ENCODE data around the gene HOXB1. TPM values are rescaled to one million over a fixed set of nuclear protein-coding genes. Genes with fewer than 3 reads are reported as not detected.

The HOXB1 gene
- total and polyA plus RNA-seq, 4 donors, result 0.63 TPM; not detected in 3

DNA sequence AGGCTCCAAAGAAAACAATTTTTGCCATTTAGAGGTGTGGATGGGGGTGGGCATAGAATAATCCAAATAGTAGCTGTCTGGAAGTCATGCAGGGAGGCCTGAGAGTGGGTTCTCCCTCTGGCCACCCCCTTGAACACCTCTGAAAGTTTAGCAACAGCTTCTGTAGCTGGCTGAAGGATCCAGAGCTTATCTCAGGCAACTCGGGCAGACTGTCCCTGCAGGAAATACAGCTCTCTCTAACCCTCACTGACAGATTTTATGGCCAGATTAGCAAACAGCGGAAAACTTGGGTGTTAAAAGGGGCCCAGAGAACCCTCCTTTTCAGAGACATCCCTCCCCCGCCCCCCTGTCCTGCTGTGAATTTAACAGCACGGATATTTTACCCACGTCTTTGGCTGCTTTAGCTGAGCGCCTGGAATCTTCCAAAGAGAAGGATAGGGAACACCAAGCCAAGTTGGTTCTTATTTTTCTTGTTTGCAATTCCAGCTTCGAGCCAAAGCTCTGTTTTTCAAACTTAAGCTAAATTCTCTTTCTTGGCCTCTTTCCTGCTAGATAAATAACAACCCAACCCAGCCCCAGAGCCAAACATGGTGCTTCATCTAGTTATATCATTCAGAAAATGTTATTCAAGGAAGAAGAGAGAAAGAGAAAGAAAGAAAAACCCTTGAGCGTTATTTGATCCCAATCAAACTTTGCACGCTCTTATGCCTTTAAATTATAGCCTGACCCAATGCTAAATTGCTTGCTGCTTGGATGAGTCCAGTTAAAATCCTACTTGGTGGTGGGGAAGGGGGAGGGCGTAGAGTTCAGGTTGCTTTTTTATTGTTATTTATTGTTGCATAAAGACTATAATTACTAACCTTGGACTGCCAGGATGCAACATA, 16.4 kb upstream of the HOXB1 start:
- intact Hi-C loops (cut with DNase I), result loop anchor here in 1 of 2 donors (1.0 kb wide), 1 partner anchor 30 kb away; no protein-coding TSS in a partner anchor
- 5 to 13% methylated on average over 10 of the region's 10 CpGs for WGBS, 2 donors
- H3K27me3 ChIP-seq (ENCODE audit: control insufficient read depth in 1 of 2, insufficient read depth in 2 of 2, low read length in 1 of 2), result no peaks in the 10 kb centered on the region
- H3K4me3 ChIP-seq (ENCODE audit: low read length in 2 of 2), result peak overlapping the region in 1 of 2 donors; percentile 5
- peak; percentile 28 for ATAC-seq (ENCODE audit: low FRiP score)
- peak overlapping the region; percentile 36 to 59 for H3K27ac ChIP-seq (ENCODE audit: low read depth in 1 of 2, low read length in 2 of 2)
- no peak for DNase-seq
- no peaks in the 10 kb centered on the region for H3K9me3 ChIP-seq (ENCODE audit: control insufficient read depth, low read length)
- no peaks in the 10 kb centered on the region for H3K36me3 ChIP-seq (ENCODE audit: control insufficient read depth in 1 of 2, insufficient read depth in 2 of 2, low read length in 1 of 2)
- H3K4me1 ChIP-seq (ENCODE audit: control insufficient read depth in 1 of 2, insufficient read depth in 2 of 2, low read length in 2 of 2), result peaks cover 0 to 4% of the 10 kb centered on the region in 2 donors

DNA sequence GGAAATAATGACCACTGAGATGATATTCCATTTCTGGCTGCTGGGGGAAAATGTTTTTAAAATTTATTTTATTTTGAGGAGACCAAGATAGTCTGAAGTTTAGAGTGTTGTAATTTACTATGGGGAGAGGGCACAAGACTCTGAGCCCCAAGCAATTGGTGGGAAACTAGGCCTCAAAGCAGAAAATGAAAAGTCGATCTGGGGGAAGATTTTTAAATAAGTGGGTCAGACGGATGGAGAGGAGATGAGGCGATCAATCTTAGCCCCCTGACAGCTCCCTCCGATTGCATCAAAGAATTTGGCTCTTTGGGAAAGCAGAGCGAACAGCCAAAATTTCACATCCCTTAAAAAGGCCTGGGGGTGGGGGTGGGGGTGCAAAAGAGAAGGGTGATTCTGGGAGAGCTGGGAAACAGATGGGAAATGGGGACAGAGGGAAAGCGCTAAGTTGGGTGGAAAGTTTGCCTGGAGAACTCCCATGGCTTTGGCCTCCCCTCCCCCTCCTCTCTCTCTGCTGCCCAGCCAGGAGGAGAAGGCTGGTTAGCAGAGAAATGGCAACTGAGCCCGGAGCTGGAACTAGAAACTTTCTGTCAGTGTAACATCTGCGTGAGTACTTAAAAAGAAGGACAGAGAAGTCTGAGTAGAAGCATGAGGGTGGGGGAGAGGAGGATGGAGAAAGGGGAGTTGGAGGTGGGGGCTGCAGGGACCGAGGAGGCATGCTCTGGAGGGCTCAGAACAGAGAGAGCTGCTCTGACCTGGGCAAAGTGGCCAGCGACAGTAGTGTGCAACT, 15.5 kb upstream of the HOXB1 start:
- no peaks in the 10 kb centered on the region for H3K36me3 ChIP-seq (ENCODE audit: control insufficient read depth in 1 of 2, insufficient read depth in 2 of 2, low read length in 1 of 2)
- intact Hi-C loops (cut with DNase I), result no loop called here
- ATAC-seq (ENCODE audit: low FRiP score) (peak; percentile 3), DNase-seq (no peak)
- 12 to 31% methylated on average over 10 of the region's 10 CpGs for WGBS, 2 donors
- peak overlapping the region; percentile 36 to 59 for H3K27ac ChIP-seq (ENCODE audit: low read depth in 1 of 2, low read length in 2 of 2)
- H3K9me3 ChIP-seq (ENCODE audit: control insufficient read depth, low read length), result no peaks in the 10 kb centered on the region
- no peaks in the 10 kb centered on the region for H3K27me3 ChIP-seq (ENCODE audit: control insufficient read depth in 1 of 2, insufficient read depth in 2 of 2, low read length in 1 of 2)
- H3K4me1 ChIP-seq (ENCODE audit: control insufficient read depth in 1 of 2, insufficient read depth in 2 of 2, low read length in 2 of 2), result peaks cover 0 to 4% of the 10 kb centered on the region in 2 donors
- H3K4me3 ChIP-seq (ENCODE audit: low read length in 2 of 2), result peak overlapping the region in 1 of 2 donors; percentile 5

GRCh38 chr17:48545539-48545938, 14.7 kb upstream of the HOXB1 start:
- no peak for ATAC-seq (ENCODE audit: low FRiP score)
- H3K36me3 ChIP-seq (ENCODE audit: control insufficient read depth in 1 of 2, insufficient read depth in 2 of 2, low read length in 1 of 2), result no peaks in the 10 kb centered on the region
- H3K27me3 ChIP-seq (ENCODE audit: control insufficient read depth in 1 of 2, insufficient read depth in 2 of 2, low read length in 1 of 2), result no peaks in the 10 kb centered on the region
- no peaks in the 10 kb centered on the region for H3K9me3 ChIP-seq (ENCODE audit: control insufficient read depth, low read length)
- peak overlapping the region; percentile 34 to 65 for H3K27ac ChIP-seq (ENCODE audit: low read depth in 1 of 2, low read length in 2 of 2)
- no peak overlapping the region for H3K4me3 ChIP-seq (ENCODE audit: low read length in 2 of 2)
- intact Hi-C loops (cut with DNase I), result no loop called here
- 91 to 96% methylated on average over 1 of the region's 1 CpG for WGBS, 2 donors
- peaks cover 0 to 4% of the 10 kb centered on the region in 2 donors for H3K4me1 ChIP-seq (ENCODE audit: control insufficient read depth in 1 of 2, insufficient read depth in 2 of 2, low read length in 2 of 2)
- no peak for DNase-seq

DNA sequence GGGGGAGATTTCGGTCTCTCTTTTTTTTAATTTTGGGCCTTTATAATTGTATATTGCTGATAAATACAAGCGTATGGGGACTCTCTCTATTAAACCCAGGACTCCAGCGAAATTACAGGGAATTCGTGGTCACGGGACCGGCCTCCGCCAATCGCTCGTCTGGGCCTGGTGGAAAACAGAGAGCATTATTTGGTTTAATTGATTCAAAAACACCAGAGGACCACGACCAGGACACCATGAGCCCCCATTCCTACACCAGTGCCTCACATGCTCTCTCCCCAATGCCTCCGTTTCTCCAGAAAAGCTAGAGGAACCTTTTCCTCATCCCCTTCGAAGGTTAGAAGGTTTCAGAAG, 14.2 kb upstream of the HOXB1 start, which contains the start of gene HOXB2:
Gene HOXB2, minus strand, starts transcription at position 88 of the 354 bp plus-strand sequence. CDS start 198 bp downstream, outside the sequence.
- Histone ChIP-seq H3K36me3 (ENCODE audit: control insufficient read depth in 1 of 2, insufficient read depth in 2 of 2, low read length in 1 of 2) (no peaks in the 10 kb centered on the region), H3K27me3 (ENCODE audit: control insufficient read depth in 1 of 2, insufficient read depth in 2 of 2, low read length in 1 of 2) (no peaks in the 10 kb centered on the region), H3K4me3 (ENCODE audit: low read length in 2 of 2) (peak within 1 kb of the TSS; percentile 71 to 94), H3K27ac (ENCODE audit: low read depth in 1 of 2, low read length in 2 of 2) (peak within 1 kb of the TSS; percentile 80 to 95), H3K9me3 (ENCODE audit: control insufficient read depth, low read length) (no peaks in the 10 kb centered on the region), H3K4me1 (ENCODE audit: control insufficient read depth in 1 of 2, insufficient read depth in 2 of 2, low read length in 2 of 2) (peaks cover 0 to 4% of the 10 kb centered on the region in 2 donors)
- no peak for ATAC-seq (ENCODE audit: low FRiP score)
- no peak for DNase-seq
- intact Hi-C loops (cut with DNase I), result no loop called here
- 48 to 66% methylated on average over 12 of the region's 12 CpGs for WGBS, 2 donors

GRCh38 chr17:48544349-48545021, 13.7 kb upstream of the HOXB1 start:
- no peaks in the 10 kb centered on the region for H3K9me3 ChIP-seq (ENCODE audit: control insufficient read depth, low read length)
- no peaks in the 10 kb centered on the region for H3K36me3 ChIP-seq (ENCODE audit: control insufficient read depth in 1 of 2, insufficient read depth in 2 of 2, low read length in 1 of 2)
- no peaks in the 10 kb centered on the region for H3K27me3 ChIP-seq (ENCODE audit: control insufficient read depth in 1 of 2, insufficient read depth in 2 of 2, low read length in 1 of 2)
- H3K27ac ChIP-seq (ENCODE audit: low read depth in 1 of 2, low read length in 2 of 2), result peak overlapping the region; percentile 80 to 95
- intact Hi-C loops (cut with DNase I), result loop anchor here in 1 of 2 donors (5.0 kb wide), 2 partner anchors 37 to 52 kb away; no protein-coding TSS in a partner anchor
- peak; percentile 85 for ATAC-seq (ENCODE audit: low FRiP score)
- WGBS, 2 donors, result 1 to 2% methylated on average over 37 to 38 of the region's 38 CpGs
- peaks cover 0 to 4% of the 10 kb centered on the region in 2 donors for H3K4me1 ChIP-seq (ENCODE audit: control insufficient read depth in 1 of 2, insufficient read depth in 2 of 2, low read length in 2 of 2)
- peak overlapping the region; percentile 71 to 94 for H3K4me3 ChIP-seq (ENCODE audit: low read length in 2 of 2)
- DNase-seq, result peak; percentile 95 to 97

GRCh38 chr17:48543854-48544348, 13.1 kb upstream of the HOXB1 start:
- DNase-seq, result peak in 1 of 2 donors; percentile 83
- whole genome bisulfite sequencing, 2 donors, result 1% methylated on average over 20 of the region's 20 CpGs

GRCh38 chr17:48543107-48543853, 12.5 kb upstream of the HOXB1 start:
- H3K9me3 ChIP-seq (ENCODE audit: control insufficient read depth, low read length), result no peaks in the 10 kb centered on the region
- DNase-seq (peak in 1 of 2 donors; percentile 85), ATAC-seq (ENCODE audit: low FRiP score) (peak; percentile 40)
- 0 to 1% methylated on average over 70 to 72 of the region's 72 CpGs for WGBS, 2 donors
- intact Hi-C loops (cut with DNase I), result loop anchor here in 1 of 2 donors (1.0 to 5.0 kb wide), 3 partner anchors 34 to 51 kb away; no protein-coding TSS in a partner anchor
- peak overlapping the region; percentile 71 to 94 for H3K4me3 ChIP-seq (ENCODE audit: low read length in 2 of 2)
- H3K27me3 ChIP-seq (ENCODE audit: control insufficient read depth in 1 of 2, insufficient read depth in 2 of 2, low read length in 1 of 2), result no peaks in the 10 kb centered on the region
- peaks cover 0 to 4% of the 10 kb centered on the region in 2 donors for H3K4me1 ChIP-seq (ENCODE audit: control insufficient read depth in 1 of 2, insufficient read depth in 2 of 2, low read length in 2 of 2)
- peak overlapping the region; percentile 80 to 82 for H3K27ac ChIP-seq (ENCODE audit: low read depth in 1 of 2, low read length in 2 of 2)
- no peaks in the 10 kb centered on the region for H3K36me3 ChIP-seq (ENCODE audit: control insufficient read depth in 1 of 2, insufficient read depth in 2 of 2, low read length in 1 of 2)

More at GRCh38 chr17:48543854-48544348, 13.1 kb upstream of the HOXB1 start:
- peaks cover 0 to 4% of the 10 kb centered on the region in 2 donors for H3K4me1 ChIP-seq (ENCODE audit: control insufficient read depth in 1 of 2, insufficient read depth in 2 of 2, low read length in 2 of 2)
- peak overlapping the region; percentile 80 to 95 for H3K27ac ChIP-seq (ENCODE audit: low read depth in 1 of 2, low read length in 2 of 2)
- no peaks in the 10 kb centered on the region for H3K27me3 ChIP-seq (ENCODE audit: control insufficient read depth in 1 of 2, insufficient read depth in 2 of 2, low read length in 1 of 2)
- peak overlapping the region; percentile 71 to 94 for H3K4me3 ChIP-seq (ENCODE audit: low read length in 2 of 2)
- H3K36me3 ChIP-seq (ENCODE audit: control insufficient read depth in 1 of 2, insufficient read depth in 2 of 2, low read length in 1 of 2), result no peaks in the 10 kb centered on the region
- intact Hi-C loops (cut with DNase I), result loop anchor here in 1 of 2 donors (1.0 to 5.0 kb wide), 3 partner anchors 33 to 52 kb away; no protein-coding TSS in a partner anchor
- peak; percentile 16 for ATAC-seq (ENCODE audit: low FRiP score)
- no peaks in the 10 kb centered on the region for H3K9me3 ChIP-seq (ENCODE audit: control insufficient read depth, low read length)

Data from aorta (tissue), 5 donors.